Panc1 (cell line): ENCODE results near the gene UMAD1. TPM values are rescaled to one million over a fixed set of nuclear protein-coding genes. Genes with fewer than 3 reads are reported as not detected.

Experiments used
- ATAC-seq: fragments of 200-7000 bp; cut with Tn5 transposase; 2 replicates; pipeline ENCODE4 v1.9.1; 2020; ENCODE audit warnings: mild to moderate bottlenecking, moderate library complexity
- BruUV-seq: library from RNA; stranded (reverse); fragments of 400-500 nt; replicated peaks from 2 replicates; lab custom pipeline; 2021; lab: Mats Ljungman, UMichigan
- CTCF ChIA-PET: fragments of 300-600 bp; sonication (Branson Sonifier 250); formaldehyde crosslinking; loops from one replicate; lab custom pipeline; 2022; ENCODE audit warnings: antibody characterized with exemption; lab: Charles Lee
- POLR2A ChIA-PET: fragments of 300-600 bp; sonication (Branson Sonifier 250); formaldehyde crosslinking; loops from one replicate; lab custom pipeline; 2022; ENCODE audit warnings: antibody characterized with exemption; lab: Charles Lee
- DNase-seq: peaks from one replicate; pipeline ENCODE4 v3.0.0-alpha.2; 2010; ENCODE audit warnings: low read depth, low spot score
- H3K27ac ChIP-seq: 2 replicates; pipeline ENCODE4 v1.5.1; 2011; ENCODE audit warnings: mild to moderate bottlenecking, low read length, inconsistent platforms
- H3K27me3 ChIP-seq: fragments of 200-500 bp; sonication (Bioruptor generic); 2 replicates; pipeline ENCODE4 v1.6.0; 2014; ENCODE audit warnings: low read length, inconsistent platforms; ENCODE audit not compliant: control insufficient read depth, insufficient read depth
- H3K36me3 ChIP-seq: fragments of 200-500 bp; sonication (Bioruptor generic); 2 replicates; pipeline ENCODE4 v1.5.1; 2014; ENCODE audit warnings: inconsistent platforms, mild to moderate bottlenecking, low read length, moderate library complexity; ENCODE audit not compliant: control insufficient read depth, insufficient read depth
- H3K4me1 ChIP-seq: 2 replicates; pipeline ENCODE4 v1.5.1; 2011; ENCODE audit warnings: inconsistent platforms, mild to moderate bottlenecking, low read length, moderate library complexity; ENCODE audit not compliant: control insufficient read depth, insufficient read depth
- H3K4me3 ChIP-seq, 2 experiments: 2 replicates each; pipeline ENCODE4 v1.5.1; 2011 to 2012; ENCODE audit warnings: low read depth in 2 of 2, low read length in 2 of 2, mild to moderate bottlenecking in 2 of 2, inconsistent platforms in 1 of 2, moderate library complexity in 1 of 2
- H3K9me3 ChIP-seq: fragments of 200-500 bp; sonication (Bioruptor generic); 2 replicates; pipeline ENCODE4 v1.5.1; 2014; ENCODE audit warnings: low read depth, mild to moderate bottlenecking, inconsistent platforms, low read length, moderate library complexity; ENCODE audit not compliant: control insufficient read depth, insufficient read depth
- CTCF ChIP-seq: fragments of 450-650 bp; IDR thresholded peaks from 2 replicates; pipeline ENCODE4 v1.5.1; 2017; ENCODE audit warnings: mild to moderate bottlenecking
- POLR2AphosphoS5 ChIP-seq: IDR thresholded peaks from 2 replicates; pipeline ENCODE4 v1.6.1; 2012; ENCODE audit warnings: mild to moderate bottlenecking, low read depth, low read length, moderate library complexity
- REST ChIP-seq, 2 experiments: IDR thresholded peaks; 2 replicates each; pipeline ENCODE4 v1.6.1; 2011 to 2012; ENCODE audit warnings: low read depth in 2 of 2, control low read depth in 1 of 2, low read length in 1 of 2, mild to moderate bottlenecking in 1 of 2, moderate library complexity in 1 of 2; ENCODE audit not compliant: insufficient read depth in 1 of 2
- SIN3A ChIP-seq: IDR thresholded peaks from 2 replicates; pipeline ENCODE4 v1.6.1; 2012; ENCODE audit warnings: low read depth, mild to moderate bottlenecking, low read length, moderate library complexity, borderline replicate concordance; ENCODE audit not compliant: insufficient read depth
- TCF7L2 ChIP-seq: IDR thresholded peaks from 2 replicates; pipeline ENCODE4 v1.6.1; 2011; ENCODE audit warnings: mild to moderate bottlenecking, low read depth, low read length, inconsistent platforms
- in situ Hi-C: cut with HindIII; loops from 2 replicates; pipeline ENCODE4 v1.10.0; 2016; ENCODE audit warnings: low sequenced_read_pairs, low pct_unique_long_range_greater_than_20kb
- intact Hi-C: fragments of 100-400 bp; cut with micrococcal nuclease; formaldehyde crosslinking; loops from one replicate; pipeline ENCODE4 v1.10.0; 2022; ENCODE audit not compliant: unreplicated experiment
- total RNA-seq: library from RNA; stranded (reverse); gene quantifications from one replicate; pipeline ENCODE4 v1.2.1, GENCODE V29; 2021; ENCODE audit not compliant: unreplicated experiment

UMAD1 gene
- total RNA-seq, 1 experiment from 2014 or later, result 19.9 TPM

- intact Hi-C loops (loop anchor here (10.0 kb wide), 1 partner anchor 286 kb away; no protein-coding TSS in a partner anchor), in situ Hi-C loops (no loop called here)
- POLR2A ChIA-PET, result no interaction called here
- Histone ChIP-seq H3K27ac (no peak overlapping the region), H3K27me3 (no peaks in the 10 kb centered on the region), H3K9me3 (no peaks in the 10 kb centered on the region), H3K4me1 (no peaks in the 10 kb centered on the region), H3K36me3 (no peaks in the 10 kb centered on the region), H3K4me3 (no peak overlapping the region)
- BruUV-seq, result no TSS peak
- no peak for ATAC-seq
- no peak for DNase-seq
- CTCF ChIA-PET, result no interaction called here
- TF ChIP-seq SIN3A (no peak), POLR2AphosphoS5 (no peak)
These were observed 48.4 kb downstream of the UMAD1 start for GRCh38 chr7:7688956-7689355.

- CTCF ChIA-PET, result no interaction called here
- peak; percentile 81 for ATAC-seq
These were observed 53.3 kb downstream of the UMAD1 start for GRCh38 chr7:7693881-7694280.

More at GRCh38 chr7:7693881-7694280, 53.3 kb downstream of the UMAD1 start:
- TF ChIP-seq REST (IDR thresholded peaks at IDR 0.05; ENCODE audit: insufficient read depth in 1 of 2, low read depth in 2 of 2, low read length in 1 of 2), result no peak
- TF ChIP-seq CTCF, result no peak
- no peak for TF ChIP-seq SIN3A
- no peak for TF ChIP-seq TCF7L2
- no peak for TF ChIP-seq POLR2AphosphoS5
- no peak overlapping the region for H3K27ac ChIP-seq
- peak; percentile 86 for DNase-seq
- POLR2A ChIA-PET, result no interaction called here
- H3K36me3 ChIP-seq, result no peaks in the 10 kb centered on the region
- no peak overlapping the region for H3K4me3 ChIP-seq
- no TSS peak for BruUV-seq
- in situ Hi-C loops (no loop called here), intact Hi-C loops (no loop called here)
- H3K4me1 ChIP-seq, result peaks cover 12% of the 10 kb centered on the region; the same call in 1 of the 2 replicates
- H3K27me3 ChIP-seq, result no peaks in the 10 kb centered on the region
- H3K9me3 ChIP-seq, result no peaks in the 10 kb centered on the region
